ENCODE results near the gene PRKD2. TPM values are rescaled to one million over a fixed set of nuclear protein-coding genes. Genes with fewer than 3 reads are reported as not detected.

Gene PRKD2
- total and polyA plus RNA-seq, 2 experiments from 2014 or later: 15.6 to 37.9 TPM

GRCh38 chr19:46723023-46723461 is 6.1 kb upstream of the PRKD2 start:
- Histone ChIP-seq H3K27ac (no peak overlapping the region), H3K27me3 (no peaks in the 10 kb centered on the region), H4K20me1 (ENCODE audit: insufficient read depth, poor library complexity, severe bottlenecking) (peaks cover under 1% of the 10 kb centered on the region), H3K9me2 (replicated peaks; ENCODE audit: insufficient read depth) (no peaks in the 10 kb centered on the region), H3K9me3 (ENCODE audit: low read depth) (no peaks in the 10 kb centered on the region), H3K79me2 (peaks cover 2% of the 10 kb centered on the region), H3K4me2 (no peak overlapping the region), H3K36me3 (replicated peaks; ENCODE audit: insufficient read depth, low read depth) (no peaks in the 10 kb centered on the region), H2AFZ (no peak overlapping the region), H3K4me1 (ENCODE audit: insufficient read depth) (no peaks in the 10 kb centered on the region), H3K4me3 (no peak overlapping the region)
- 96% methylated on average over 15 of the region's 16 CpGs for WGBS (ENCODE audit: low lambda C conversion rate, missing lambda C conversion rate)
- TF ChIP-seq, protein P1, sequence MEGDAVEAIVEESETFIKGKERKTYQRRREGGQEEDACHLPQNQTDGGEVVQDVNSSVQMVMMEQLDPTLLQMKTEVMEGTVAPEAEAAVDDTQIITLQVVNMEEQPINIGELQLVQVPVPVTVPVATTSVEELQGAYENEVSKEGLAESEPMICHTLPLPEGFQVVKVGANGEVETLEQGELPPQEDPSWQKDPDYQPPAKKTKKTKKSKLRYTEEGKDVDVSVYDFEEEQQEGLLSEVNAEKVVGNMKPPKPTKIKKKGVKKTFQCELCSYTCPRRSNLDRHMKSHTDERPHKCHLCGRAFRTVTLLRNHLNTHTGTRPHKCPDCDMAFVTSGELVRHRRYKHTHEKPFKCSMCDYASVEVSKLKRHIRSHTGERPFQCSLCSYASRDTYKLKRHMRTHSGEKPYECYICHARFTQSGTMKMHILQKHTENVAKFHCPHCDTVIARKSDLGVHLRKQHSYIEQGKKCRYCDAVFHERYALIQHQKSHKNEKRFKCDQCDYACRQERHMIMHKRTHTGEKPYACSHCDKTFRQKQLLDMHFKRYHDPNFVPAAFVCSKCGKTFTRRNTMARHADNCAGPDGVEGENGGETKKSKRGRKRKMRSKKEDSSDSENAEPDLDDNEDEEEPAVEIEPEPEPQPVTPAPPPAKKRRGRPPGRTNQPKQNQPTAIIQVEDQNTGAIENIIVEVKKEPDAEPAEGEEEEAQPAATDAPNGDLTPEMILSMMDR (IDR thresholded peaks at IDR 0.05; ENCODE audit: poor library complexity): no peak
- TF ChIP-seq EZH2phosphoT487 (IDR thresholded peaks at IDR 0.05; ENCODE audit: low read depth, severe bottlenecking, unreplicated experiment) (no peak), EZH2 (IDR thresholded peaks at IDR 0.05; ENCODE audit: borderline replicate concordance) (no peak)
- DNase-seq (ENCODE audit: low spot score): no peak

GRCh38 chr19:46722421-46723022 is 5.6 kb upstream of the PRKD2 start:
- DNase-seq (ENCODE audit: low spot score): no peak
- H3K4me3 ChIP-seq: no peak overlapping the region
- H3K9me3 ChIP-seq (ENCODE audit: low read depth): no peaks in the 10 kb centered on the region
- H3K36me3 ChIP-seq (replicated peaks; ENCODE audit: insufficient read depth, low read depth): no peaks in the 10 kb centered on the region
- H3K4me2 ChIP-seq: no peak overlapping the region
- H3K27ac ChIP-seq: no peak overlapping the region
- H3K79me2 ChIP-seq: no peaks in the 10 kb centered on the region
- H3K27me3 ChIP-seq: no peaks in the 10 kb centered on the region
- peaks cover 5% of the 10 kb centered on the region for H3K4me1 ChIP-seq (ENCODE audit: insufficient read depth)
- H2AFZ ChIP-seq: no peak overlapping the region
- TF ChIP-seq, protein P1 (IDR thresholded peaks at IDR 0.05; ENCODE audit: poor library complexity): no peak
- 94% methylated on average over 24 of the region's 25 CpGs for WGBS (ENCODE audit: low lambda C conversion rate, missing lambda C conversion rate)
- H4K20me1 ChIP-seq (ENCODE audit: insufficient read depth, poor library complexity, severe bottlenecking): no peaks in the 10 kb centered on the region
- no peaks in the 10 kb centered on the region for H3K9me2 ChIP-seq (replicated peaks; ENCODE audit: insufficient read depth)

- DNase-seq (ENCODE audit: low spot score): no peak
- Histone ChIP-seq H3K9me2 (replicated peaks; ENCODE audit: insufficient read depth) (no peaks in the 10 kb centered on the region), H4K20me1 (ENCODE audit: insufficient read depth, poor library complexity, severe bottlenecking) (no peaks in the 10 kb centered on the region), H3K79me2 (peaks cover 2% of the 10 kb centered on the region), H3K27ac (no peak overlapping the region), H2AFZ (no peak overlapping the region), H3K27me3 (no peaks in the 10 kb centered on the region), H3K9me3 (ENCODE audit: low read depth) (no peaks in the 10 kb centered on the region), H3K36me3 (replicated peaks; ENCODE audit: insufficient read depth, low read depth) (no peaks in the 10 kb centered on the region), H3K4me1 (ENCODE audit: insufficient read depth) (peaks cover 7% of the 10 kb centered on the region), H3K4me2 (no peak overlapping the region), H3K4me3 (no peak overlapping the region)
- TF ChIP-seq EZH2 (IDR thresholded peaks at IDR 0.05; ENCODE audit: borderline replicate concordance) (no peak), EZH2phosphoT487 (IDR thresholded peaks at IDR 0.05; ENCODE audit: low read depth, severe bottlenecking, unreplicated experiment) (no peak)
- TF ChIP-seq, protein P1 (IDR thresholded peaks at IDR 0.05; ENCODE audit: poor library complexity): no peak
- 92% methylated on average over 17 of the region's 17 CpGs for WGBS (ENCODE audit: low lambda C conversion rate, missing lambda C conversion rate)
These were observed 5.1 kb upstream of the PRKD2 start for GRCh38 chr19:46722004-46722380.
